GM04504 (cell line): ENCODE measurements around the gene HAUS8.

Experiments
- DNase-seq: peaks from one replicate; pipeline ENCODE4 v3.0.0-alpha.2; 2012; ENCODE audit warnings: low read depth

The HAUS8 gene

GRCh38 chr19:17075864-17076542 is 751 bp upstream of the HAUS8 start:
- no peak for DNase-seq

DNA sequence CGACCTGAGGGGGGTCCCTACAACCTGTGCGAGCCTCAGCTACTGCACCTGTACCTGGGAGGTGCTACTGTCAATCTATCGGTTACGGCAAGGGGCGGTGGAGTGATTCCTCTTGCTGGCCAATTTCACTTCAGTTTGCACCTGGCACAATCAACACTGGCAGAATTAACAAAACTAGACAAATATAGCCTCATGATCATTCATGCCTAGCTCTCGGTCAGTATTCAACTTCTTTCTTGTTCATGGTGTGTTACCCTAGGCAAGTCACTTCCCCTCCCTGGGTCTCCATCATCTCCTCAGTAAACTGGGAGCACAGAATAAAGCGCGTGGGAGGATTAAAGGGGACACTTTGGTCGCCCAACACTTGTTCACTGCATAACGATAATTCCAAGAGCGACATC is 618 bp downstream of the HAUS8 start:
- no peak for DNase-seq

GRCh38 chr19:17073869-17074633 is 1.2 kb downstream of the HAUS8 start:
- no peak for DNase-seq

GRCh38 chr19:17070912-17071311 is 4.3 kb downstream of the HAUS8 start:
- no peak for DNase-seq

DNA sequence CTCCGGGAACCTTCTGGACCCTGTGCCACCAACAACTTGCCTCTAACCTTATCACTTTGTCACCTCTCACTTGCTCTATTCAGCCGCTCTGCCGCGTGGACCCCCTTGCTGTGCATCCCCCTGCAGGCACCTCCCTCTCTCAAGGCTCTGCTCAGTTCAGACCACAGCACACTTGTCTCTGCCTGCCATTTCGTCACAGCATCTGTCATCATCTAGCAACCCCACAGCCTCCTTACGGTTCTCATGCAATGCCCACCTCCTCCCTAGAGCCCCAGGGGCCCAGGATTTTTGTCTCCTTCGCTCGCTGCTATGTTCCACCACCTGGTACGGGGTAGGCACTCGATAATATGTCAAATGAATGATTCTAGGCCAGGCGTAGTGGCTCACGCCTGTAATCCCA is 4.8 kb downstream of the HAUS8 start:
- DNase-seq: no peak

DNA sequence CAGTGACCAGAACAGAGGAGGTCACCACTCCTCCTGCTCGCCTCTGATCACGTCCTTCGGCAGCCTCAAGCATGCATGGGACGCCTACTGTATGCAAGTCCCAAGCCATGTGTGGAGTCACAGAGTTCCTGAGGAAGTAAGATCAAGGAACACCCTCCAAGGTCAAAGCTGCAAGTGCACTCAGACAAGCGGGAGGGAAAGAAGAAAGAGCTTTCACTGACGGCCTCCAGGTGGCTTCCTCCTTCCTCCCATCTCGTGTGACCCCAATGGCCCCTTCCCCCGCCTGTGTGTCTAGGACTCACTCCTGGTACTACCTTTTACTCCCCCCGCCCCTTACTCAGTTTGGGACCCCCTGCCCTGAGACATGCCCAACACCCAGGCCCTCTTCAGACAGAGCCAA is 6.1 kb downstream of the HAUS8 start:
- DNase-seq: no peak

GRCh38 chr19:17063428-17063827 is 11.8 kb downstream of the HAUS8 start:
- no peak for DNase-seq

- DNase-seq: no peak
Observed at GRCh38 chr19:17061691-17062090, 13.6 kb downstream of the HAUS8 start.

GRCh38 chr19:17061205-17061604 is 14.0 kb downstream of the HAUS8 start:
- no peak for DNase-seq

GRCh38 chr19:17060802-17061201 is 14.4 kb downstream of the HAUS8 start:
- DNase-seq: no peak

DNA sequence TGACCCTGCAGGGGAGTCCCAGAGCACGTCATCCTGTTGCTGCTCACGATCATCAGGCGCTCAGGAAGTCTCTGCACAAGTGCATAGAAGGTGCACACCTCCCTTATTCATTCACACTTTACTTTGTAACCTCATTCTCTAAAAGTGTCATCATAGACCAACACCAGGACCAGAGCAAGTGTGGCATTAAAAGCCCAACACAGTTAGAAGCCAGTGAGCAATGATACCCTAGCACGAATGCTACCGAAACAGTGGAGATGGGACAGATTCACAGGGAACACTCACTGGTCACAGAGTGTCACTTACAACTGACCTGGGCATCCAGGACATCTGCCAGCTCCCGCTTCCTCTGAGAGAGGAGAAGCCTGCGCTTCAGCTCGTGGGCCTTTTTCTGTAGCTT is 17.0 kb downstream of the HAUS8 start:
- no peak for DNase-seq

DNA sequence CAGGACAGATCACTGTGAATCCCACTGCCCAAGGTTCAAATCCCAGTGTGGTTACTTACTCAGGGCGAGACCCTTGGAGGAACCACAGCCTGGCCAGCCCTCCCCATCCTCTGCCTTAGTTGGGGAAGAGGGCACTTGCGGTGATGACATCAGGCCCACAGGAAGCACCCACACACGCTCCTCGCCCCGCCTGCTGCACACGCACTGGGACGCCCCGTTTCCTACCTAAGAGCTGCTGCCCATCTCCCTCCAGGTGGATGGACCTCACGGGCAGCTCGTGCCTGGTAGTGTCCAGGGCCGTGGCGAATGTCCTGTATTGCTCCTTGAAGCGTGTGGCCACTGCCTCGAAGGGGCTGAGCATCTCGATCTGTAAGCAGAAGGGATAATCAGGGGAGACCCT is 19.6 kb downstream of the HAUS8 start:
- no peak for DNase-seq

DNA sequence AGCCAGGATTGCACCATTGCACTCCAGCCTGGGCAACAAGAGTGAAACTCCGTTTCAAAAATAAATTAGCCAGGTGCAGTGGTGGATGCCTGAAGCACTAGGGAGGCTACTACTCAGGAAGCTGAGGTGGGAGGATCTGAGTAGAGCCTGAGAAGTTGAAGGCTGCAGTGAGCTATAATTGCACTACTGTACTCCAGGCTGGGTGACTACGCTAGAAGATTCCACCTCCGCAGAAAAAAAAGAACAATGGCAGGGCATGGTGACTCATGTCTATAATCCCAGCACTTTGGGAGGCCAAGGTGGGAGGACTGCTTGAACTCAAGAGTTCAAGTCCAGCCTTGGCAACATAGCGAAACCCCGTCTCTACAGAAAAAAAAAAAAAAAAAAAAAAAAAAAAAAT is 20.5 kb downstream of the HAUS8 start:
- no peak for DNase-seq

GRCh38 chr19:17052439-17052838 is 22.8 kb downstream of the HAUS8 start:
- DNase-seq: no peak

DNA sequence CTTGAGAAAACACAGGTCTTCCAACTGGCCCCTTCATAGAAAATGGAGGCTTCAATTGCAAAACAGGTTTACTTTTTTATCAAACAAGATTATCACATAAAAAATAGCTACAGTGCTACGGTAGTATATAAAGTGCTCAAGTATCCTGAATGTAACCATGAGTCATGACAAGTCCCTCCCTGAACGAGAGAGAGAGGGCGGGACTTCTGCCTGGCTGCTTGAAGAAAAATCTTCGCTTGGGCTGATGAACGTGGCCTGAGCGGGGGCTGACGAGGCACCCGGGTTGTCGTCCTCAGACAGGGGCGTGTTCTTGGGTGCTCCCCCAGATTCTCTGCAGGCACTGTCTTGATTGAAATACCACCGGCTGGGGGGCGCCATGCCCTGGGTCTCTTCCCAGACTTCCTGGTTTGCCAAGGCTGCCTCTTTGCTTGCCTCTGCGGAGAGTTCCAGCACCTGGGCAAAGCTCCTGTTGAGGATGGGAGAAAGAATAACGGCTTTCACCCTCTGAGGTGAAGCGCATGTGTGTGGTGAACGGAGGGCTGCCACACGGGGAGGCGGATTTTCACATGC is 25.5 kb downstream of the HAUS8 start:
- DNase-seq: no peak

- no peak for DNase-seq
Observed at GRCh38 chr19:17048885-17049453, 26.3 kb downstream of the HAUS8 start.

DNA sequence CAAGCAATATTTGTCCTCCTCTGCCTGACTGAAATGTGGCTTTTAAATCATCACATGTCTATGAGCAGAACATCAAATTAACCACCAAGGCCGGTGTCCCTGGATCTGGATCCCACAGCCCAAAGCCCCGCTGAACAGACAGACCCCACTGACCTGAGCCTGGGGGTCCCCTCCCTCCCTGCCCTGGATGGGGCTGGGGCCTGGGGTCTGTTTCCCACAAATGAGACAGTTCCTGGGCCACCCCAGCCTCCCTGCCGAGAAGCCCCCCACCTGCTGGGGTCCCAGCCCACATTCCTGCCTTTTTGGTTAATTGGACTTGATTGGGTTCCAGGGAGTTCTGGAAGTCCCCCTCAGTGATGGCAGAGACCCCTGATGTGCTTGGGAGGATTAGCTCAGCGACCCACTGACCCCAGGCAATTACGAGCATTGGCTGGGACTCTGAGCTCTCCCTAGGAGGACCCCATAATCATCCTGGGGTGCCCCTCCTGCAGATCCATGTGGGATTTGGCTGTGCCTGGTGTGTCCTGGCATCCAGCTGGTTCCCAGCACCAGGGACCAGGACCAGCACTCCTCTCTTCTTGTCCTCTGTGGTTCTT is 29.2 kb downstream of the HAUS8 start:
- DNase-seq: no peak

DNA sequence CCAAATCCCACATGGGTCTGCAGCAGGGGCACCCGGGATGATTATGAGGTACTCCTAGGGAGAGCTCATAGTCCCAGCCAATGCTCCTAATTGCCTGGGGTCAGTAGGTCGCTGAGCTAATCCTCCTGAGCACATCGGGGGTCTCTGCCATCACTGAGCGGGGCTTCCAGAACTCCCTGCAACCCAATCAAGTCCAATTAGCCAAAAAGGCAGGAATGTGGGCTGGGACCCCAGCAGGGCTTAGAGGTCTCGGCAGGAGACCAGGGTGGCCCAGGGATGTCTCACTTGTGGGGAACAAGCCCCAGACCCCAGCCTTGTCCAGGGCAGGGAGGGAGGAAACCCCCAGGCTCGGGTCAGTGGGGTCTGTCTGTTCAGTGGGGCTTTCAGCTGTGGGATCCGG is 31.5 kb downstream of the HAUS8 start:
- no peak for DNase-seq

- no peak for DNase-seq
Observed at GRCh38 chr19:17041976-17042375, 33.3 kb downstream of the HAUS8 start.

GRCh38 chr19:17037966-17038500 is 37.2 kb downstream of the HAUS8 start:
- no peak for DNase-seq

DNA sequence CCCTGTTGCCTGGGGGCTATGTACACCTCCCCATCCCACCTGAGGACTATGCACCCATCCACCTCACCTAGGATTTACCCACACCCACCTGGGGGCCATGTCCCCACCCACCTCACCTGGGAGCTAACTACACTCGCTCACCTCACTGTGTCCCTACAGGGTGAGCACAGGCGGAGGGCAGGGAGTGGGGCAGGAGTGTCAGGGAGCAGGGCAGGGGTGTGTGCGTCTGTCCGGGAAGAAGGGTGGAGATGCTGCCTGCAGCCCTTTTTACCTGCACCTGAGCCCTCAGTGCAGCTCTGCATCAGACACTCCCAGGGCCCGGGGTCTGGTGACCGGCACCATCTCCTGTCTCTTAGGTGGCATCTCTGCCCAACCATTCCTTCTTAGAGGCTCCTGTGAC is 38.1 kb downstream of the HAUS8 start:
- no peak for DNase-seq

DNA sequence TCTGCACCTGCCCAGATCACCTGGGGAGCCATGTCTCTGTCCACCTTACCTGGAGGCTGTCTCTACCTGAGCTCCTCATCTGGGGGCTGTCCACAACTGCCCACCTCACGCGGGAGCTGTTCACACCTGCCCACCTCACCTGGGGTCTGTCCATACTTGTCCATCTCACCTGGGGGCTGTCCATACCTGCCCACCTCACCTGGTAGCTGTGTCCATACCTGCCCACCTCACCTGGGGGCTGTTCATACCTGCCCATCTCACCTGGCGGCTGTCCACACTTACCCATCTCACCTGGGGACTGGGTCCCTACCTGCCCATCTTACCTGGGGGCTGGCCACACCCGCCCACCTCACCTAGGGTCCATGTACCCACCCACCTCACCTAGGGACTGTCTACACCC is 38.6 kb downstream of the HAUS8 start:
- no peak for DNase-seq
